ENCODE results near the gene MAP4K3. TPM values are rescaled to one million over a fixed set of nuclear protein-coding genes. Genes with fewer than 3 reads are reported as not detected.

Gene MAP4K3
- total and polyA plus RNA-seq, 2 donors (not counting 1 experiment from before 2014, with no cell fraction given) = 1.3 to 28.3 TPM

DNA sequence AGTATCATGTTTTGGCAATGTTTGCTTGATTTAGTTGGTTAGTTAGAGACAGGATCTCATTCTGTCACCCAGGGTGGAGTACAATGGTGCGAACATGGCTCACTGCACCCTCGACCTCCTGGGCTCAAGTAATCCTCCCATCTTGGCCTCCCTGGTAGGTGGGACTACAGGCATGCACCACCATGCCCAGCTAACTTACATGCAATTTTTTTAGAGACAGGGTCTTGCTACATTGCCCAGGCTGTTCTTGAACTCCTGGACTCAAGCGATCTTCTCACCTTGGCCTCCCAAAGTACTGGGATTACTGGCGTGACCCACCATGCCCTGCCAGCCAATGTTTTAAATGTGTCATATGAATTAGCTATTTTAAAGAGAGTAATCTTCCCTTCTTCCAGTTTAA lies 177.0 kb downstream of the MAP4K3 start:
- ChIA-PET POLR2A (no interaction called here), CTCF (no interaction called here)
- Histone ChIP-seq H3K27me3 (replicated peaks in 1 of 4; ENCODE audit: control extremely low read depth in 1 of 4, control insufficient read depth in 3 of 4, insufficient read depth in 4 of 4, low read length in 3 of 4) (no peaks in the 10 kb centered on the region), H4K20me1 (ENCODE audit: control insufficient read depth, insufficient read depth, low read length, poor library complexity, severe bottlenecking) (no peaks in the 10 kb centered on the region), H2AFZ (ENCODE audit: insufficient read depth, low read depth, low read length, poor library complexity, severe bottlenecking) (no peak overlapping the region), H3K4me2 (replicated peaks; ENCODE audit: low read depth, low read length, poor library complexity, severe bottlenecking) (no peak overlapping the region), H3K9ac (ENCODE audit: low read length) (no peak overlapping the region), H3K79me2 (ENCODE audit: control insufficient read depth, insufficient read depth, low read length) (no peaks in the 10 kb centered on the region), H3K9me3 (ENCODE audit: control extremely low read depth in 1 of 3, control insufficient read depth in 2 of 3, insufficient read depth in 1 of 3, low read length in 2 of 3) (peaks cover 0 to 1% (median 0%) of the 10 kb centered on the region in 3 donors), H3K27ac (ENCODE audit: low read length in 2 of 2) (no peak overlapping the region), H3K4me3 (ENCODE audit: control extremely low read depth in 1 of 5, extremely low read depth in 1 of 5, insufficient read depth in 1 of 5, low read depth in 2 of 5, low read length in 4 of 5) (no peak overlapping the region), H3K4me1 (ENCODE audit: control insufficient read depth in 2 of 2, insufficient read depth in 2 of 2, low read length in 2 of 2) (peaks cover 5 to 12% of the 10 kb centered on the region in 2 donors), H3K36me3 (replicated peaks in 1 of 2; ENCODE audit: control extremely low read depth in 1 of 2, control insufficient read depth in 1 of 2, extremely low read depth in 1 of 2, insufficient read depth in 2 of 2, low read length in 1 of 2) (peaks cover 0 to 6% of the 10 kb centered on the region in 2 experiments)
- DNase-seq (no peak), ATAC-seq (ENCODE audit: low read depth) (no peak)
- no peaks in the 10 kb centered on the region for H3K27me3 Mint-ChIP-seq
- 100% methylated on average over 2 of the region's 4 CpGs for WGBS (ENCODE audit: insufficient coverage)
- no peaks in the 10 kb centered on the region for H3K9me3 Mint-ChIP-seq (ENCODE audit: insufficient read depth)
- H3K27ac Mint-ChIP-seq = no peak overlapping the region
- no peak overlapping the region for H3K4me3 Mint-ChIP-seq
- intact Hi-C loops (cut with micrococcal nuclease) = loop anchor here (10.0 kb wide), 1 partner anchor 235 kb away; no protein-coding TSS in a partner anchor
- H3K4me1 Mint-ChIP-seq = peaks cover 16% of the 10 kb centered on the region
- TF ChIP-seq EZH2 (IDR thresholded peaks at IDR 0.05; ENCODE audit: borderline replicate concordance, insufficient read depth, low read depth, low read length, poor library complexity, severe bottlenecking) = no peak
- TF ChIP-seq CTCF (IDR thresholded peaks at IDR 0.05) = no peak

GRCh38 chr2:39256040-39256439 lies 181.0 kb downstream of the MAP4K3 start:
- peaks cover 0 to 9% of the 10 kb centered on the region in 2 experiments for H3K36me3 ChIP-seq (replicated peaks in 1 of 2; ENCODE audit: control extremely low read depth in 1 of 2, control insufficient read depth in 1 of 2, extremely low read depth in 1 of 2, insufficient read depth in 2 of 2, low read length in 1 of 2)
- POLR2A ChIA-PET = no interaction called here
- H3K27me3 ChIP-seq (replicated peaks in 1 of 4; ENCODE audit: control extremely low read depth in 1 of 4, control insufficient read depth in 3 of 4, insufficient read depth in 4 of 4, low read length in 3 of 4) = no peaks in the 10 kb centered on the region
- CTCF ChIA-PET = no interaction called here
- peaks cover 0 to 3% (median under 1%) of the 10 kb centered on the region in 3 donors for H3K9me3 ChIP-seq (ENCODE audit: control extremely low read depth in 1 of 3, control insufficient read depth in 2 of 3, insufficient read depth in 1 of 3, low read length in 2 of 3)
- Mint-ChIP-seq H3K4me3 (no peak overlapping the region), H3K9me3 (ENCODE audit: insufficient read depth) (no peaks in the 10 kb centered on the region), H3K4me1 (no peaks in the 10 kb centered on the region), H3K27me3 (no peaks in the 10 kb centered on the region), H3K27ac (no peak overlapping the region)
- H3K4me3 ChIP-seq (ENCODE audit: control extremely low read depth in 1 of 5, extremely low read depth in 1 of 5, insufficient read depth in 1 of 5, low read depth in 2 of 5, low read length in 4 of 5) = no peak overlapping the region
- H3K79me2 ChIP-seq (ENCODE audit: control insufficient read depth, insufficient read depth, low read length) = no peaks in the 10 kb centered on the region
- intact Hi-C loops (cut with micrococcal nuclease) = no loop called here
- H3K9ac ChIP-seq (ENCODE audit: low read length) = no peak overlapping the region
- H3K27ac ChIP-seq (ENCODE audit: low read length in 2 of 2) = no peak overlapping the region
- TF ChIP-seq CTCF (IDR thresholded peaks at IDR 0.05) (no peak), EZH2 (IDR thresholded peaks at IDR 0.05; ENCODE audit: borderline replicate concordance, insufficient read depth, low read depth, low read length, poor library complexity, severe bottlenecking) (no peak)
- DNase-seq (no peak), ATAC-seq (ENCODE audit: low read depth) (no peak)
- no peaks in the 10 kb centered on the region for H3K4me1 ChIP-seq (ENCODE audit: control insufficient read depth in 2 of 2, insufficient read depth in 2 of 2, low read length in 2 of 2)
- H4K20me1 ChIP-seq (ENCODE audit: control insufficient read depth, insufficient read depth, low read length, poor library complexity, severe bottlenecking) = no peaks in the 10 kb centered on the region
- H3K4me2 ChIP-seq (replicated peaks; ENCODE audit: low read depth, low read length, poor library complexity, severe bottlenecking) = no peak overlapping the region
- no peak overlapping the region for H2AFZ ChIP-seq (ENCODE audit: insufficient read depth, low read depth, low read length, poor library complexity, severe bottlenecking)

All from B cell (primary cell).